AG04449 (cell line): ENCODE measurements around the gene TNFRSF13B.

Experiments
- CTCF ChIA-PET: fragments of 350-600 bp; formaldehyde crosslinking; extraction: SDS; loops from one replicate; lab custom pipeline; 2021; ENCODE audit warnings: antibody characterized with exemption; lab: Yijun Ruan, JAX
- POLR2A ChIA-PET: fragments of 400-600, 350-600 bp; formaldehyde crosslinking; extraction: SDS; loops from one replicate; lab custom pipeline; 2020; ENCODE audit warnings: antibody characterized with exemption, inconsistent platforms; lab: Yijun Ruan, JAX
- DNase-seq: peaks from one replicate; pipeline ENCODE4 v3.0.0-alpha.2; 2010; ENCODE audit warnings: low read depth, low spot score
- H3K4me3 ChIP-seq: 2 replicates; pipeline ENCODE4 v1.5.1; 2011; ENCODE audit warnings: low read depth, mild to moderate bottlenecking, control low read depth, low read length
- CTCF ChIP-seq: IDR thresholded peaks from one replicate; pipeline ENCODE4 v1.5.1; 2011; ENCODE audit warnings: mild to moderate bottlenecking, moderate library complexity, low read length, control low read depth, inconsistent platforms; ENCODE audit not compliant: insufficient read depth; ENCODE audit errors: missing control alignments

TNFRSF13B gene

GRCh38 chr17:16919663-16920627 lies 52.0 kb downstream of the TNFRSF13B start:
- no peak overlapping the region for H3K4me3 ChIP-seq
- no peak for DNase-seq
- no peak for TF ChIP-seq CTCF
- CTCF ChIA-PET = interaction anchor here (1.0 to 2.7 kb wide), 4 partner anchors 7 to 74 kb away, joined by 4 to 10 read pairs (median 4); no protein-coding TSS in a partner anchor
- POLR2A ChIA-PET = no interaction called here

- no peak for DNase-seq
- POLR2A ChIA-PET = no interaction called here
- no peak for TF ChIP-seq CTCF
- H3K4me3 ChIP-seq = no peak overlapping the region
- CTCF ChIA-PET = interaction anchor here (1.1 to 6.2 kb wide), 2 partner anchors 72 to 75 kb away, joined by 3 to 41 read pairs; no protein-coding TSS in a partner anchor
Observed at GRCh38 chr17:16918443-16918842, 53.5 kb downstream of the TNFRSF13B start.

GRCh38 chr17:16917671-16918394 lies 54.1 kb downstream of the TNFRSF13B start:
- H3K4me3 ChIP-seq = no peak overlapping the region
- no peak for TF ChIP-seq CTCF
- POLR2A ChIA-PET = no interaction called here
- CTCF ChIA-PET = interaction anchor here (1.0 to 6.2 kb wide), 4 partner anchors 10 to 76 kb away, joined by 3 to 41 read pairs (median 6); no protein-coding TSS in a partner anchor
- DNase-seq = no peak

GRCh38 chr17:16916557-16916920 lies 55.4 kb downstream of the TNFRSF13B start:
- ChIA-PET CTCF (interaction anchor here (0.7 to 6.2 kb wide), 9 partner anchors 8 to 77 kb away, joined by 3 to 41 read pairs (median 4); no protein-coding TSS in a partner anchor), POLR2A (no interaction called here)
- no peak overlapping the region for H3K4me3 ChIP-seq
- no peak for DNase-seq
- no peak for TF ChIP-seq CTCF

GRCh38 chr17:16915752-16916556 lies 56.0 kb downstream of the TNFRSF13B start:
- ChIA-PET CTCF (interaction anchor here (0.7 to 6.2 kb wide), 13 partner anchors 8 to 85 kb away, joined by 3 to 41 read pairs (median 4); no protein-coding TSS in a partner anchor), POLR2A (no interaction called here)
- no peak overlapping the region for H3K4me3 ChIP-seq
- DNase-seq = no peak
- TF ChIP-seq CTCF = peak; percentile 68
